HL-60 (cell line): Measurements from ENCODE around the gene ID2.

Experiments used
- CTCF ChIP-seq: IDR thresholded peaks from one replicate; pipeline ENCODE4 v1.5.1; 2011; ENCODE audit warnings: low read length, control low read depth, inconsistent platforms; ENCODE audit not compliant: insufficient read depth
- GABPA ChIP-seq: IDR thresholded peaks from 2 replicates; pipeline ENCODE4 v1.6.1; 2012; ENCODE audit warnings: low read depth
- POLR2AphosphoS5 ChIP-seq: IDR thresholded peaks from 2 replicates; pipeline ENCODE4 v1.6.1; 2012; ENCODE audit warnings: low read depth
- REST ChIP-seq: IDR thresholded peaks from 2 replicates; pipeline ENCODE4 v1.6.1; 2012; ENCODE audit warnings: low read depth; ENCODE audit not compliant: insufficient replicate concordance
- SPI1 ChIP-seq: IDR thresholded peaks from 2 replicates; pipeline ENCODE4 v1.6.1; 2012; ENCODE audit warnings: low read depth, mild to moderate bottlenecking, borderline replicate concordance

GRCh38 chr2:8648441-8649213, 33.2 kb upstream of the ID2 start:
- TF ChIP-seq CTCF (no peak), POLR2AphosphoS5 (no peak), GABPA (no peak), SPI1 (no peak), REST (no peak)
